SK-N-SH (cell line): ENCODE measurements around the gene TRHDE. TPM values are rescaled to one million over a fixed set of nuclear protein-coding genes. Genes with fewer than 3 reads are reported as not detected.

Source experiments
- CTCF ChIA-PET: fragments of 300-600, 350-600 bp; formaldehyde crosslinking; extraction: SDS; loops from one replicate; lab custom pipeline; 2021; lab: Yijun Ruan, JAX
- POLR2A ChIA-PET: fragments of 350-600 bp; sonication (Branson Sonifier 250); formaldehyde crosslinking; extraction: SDS; loops from one replicate; lab custom pipeline; 2020; ENCODE audit warnings: antibody characterized with exemption, inconsistent platforms; lab: Yijun Ruan, JAX
- DNase-seq: peaks from one replicate; pipeline ENCODE4 v3.0.0; 2012
- H2AFZ ChIP-seq: fragments of 200-600 bp; sonication (generic); 2 replicates; pipeline ENCODE4 v1.8.1; 2016; ENCODE audit warnings: antibody characterized with exemption, mild to moderate bottlenecking, low read depth
- H3F3A ChIP-seq: fragments of 200-600 bp; sonication (generic); replicated peaks from 2 replicates; pipeline ENCODE3; 2016; ENCODE audit warnings: antibody characterized with exemption, mild to moderate bottlenecking; ENCODE audit not compliant: insufficient read depth
- H3K27ac ChIP-seq, 2 experiments: fragments of 200-500 bp in 1 of 2; fragments of 200-600 bp in 1 of 2; sonication (Bioruptor generic) in 1 of 2; sonication (generic), shearing (Covaris generic) in 1 of 2; 2 replicates each; pipeline versions ENCODE4 v1.5.1 to v1.6.1; 2014 to 2016; ENCODE audit warnings: low read depth in 2 of 2, inconsistent platforms in 1 of 2, low read length in 1 of 2, mild to moderate bottlenecking in 1 of 2, mixed read lengths in 1 of 2
- H3K27me3 ChIP-seq: fragments of 200-600 bp; sonication (generic), shearing (Covaris generic); 2 replicates; pipeline ENCODE4 v1.6.1; 2016; ENCODE audit warnings: mixed run types; ENCODE audit not compliant: insufficient read depth
- H3K36me3 ChIP-seq, 2 experiments: fragments of 200-500 bp in 1 of 2; fragments of 200-600 bp in 1 of 2; sonication (Bioruptor generic) in 1 of 2; sonication (generic) in 1 of 2; replicated peaks in 1 of 2; 2 replicates each; pipeline versions ENCODE3 to v1.5.1; 2014 to 2016; ENCODE audit warnings: low read length in 1 of 2, mild to moderate bottlenecking in 1 of 2; ENCODE audit not compliant: insufficient read depth in 2 of 2, control insufficient read depth in 1 of 2
- H3K4me1 ChIP-seq, 2 experiments: fragments of 200-500 bp in 1 of 2; fragments of 200-600 bp in 1 of 2; sonication (Bioruptor generic) in 1 of 2; sonication (generic), shearing (Covaris generic) in 1 of 2; 2 replicates each; pipeline versions ENCODE4 v1.5.1 to v1.6.1; 2014 to 2016; ENCODE audit warnings: low read depth in 1 of 2, low read length in 1 of 2, mixed run types in 1 of 2; ENCODE audit not compliant: insufficient read depth in 2 of 2, control insufficient read depth in 1 of 2
- H3K4me2 ChIP-seq: fragments of 200-600 bp; sonication (generic), shearing (Covaris generic); 2 replicates; pipeline ENCODE4 v1.6.1; 2017; ENCODE audit warnings: mixed run types
- H3K4me3 ChIP-seq, 2 experiments: fragments of 200-500 bp in 1 of 2; fragments of 200-600 bp in 1 of 2; sonication (Bioruptor generic) in 1 of 2; sonication (generic), shearing (Covaris generic) in 1 of 2; 2 replicates each; pipeline versions ENCODE4 v1.5.1 to v1.8.1; 2014 to 2016; ENCODE audit warnings: low read depth in 2 of 2, inconsistent platforms in 1 of 2, low read length in 1 of 2, mild to moderate bottlenecking in 1 of 2, mixed read lengths in 1 of 2, moderate library complexity in 1 of 2
- H3K79me2 ChIP-seq: fragments of 200-600 bp; sonication (generic); 2 replicates; pipeline ENCODE4 v1.8.1; 2017; ENCODE audit warnings: mild to moderate bottlenecking; ENCODE audit not compliant: insufficient read depth
- H3K9ac ChIP-seq: fragments of 200-600 bp; sonication (generic); 2 replicates; pipeline ENCODE4 v1.6.1; 2017; ENCODE audit warnings: mixed run types
- H3K9me2 ChIP-seq: fragments of 200-600 bp; sonication (generic); 2 replicates; pipeline ENCODE4 v1.6.1; 2017; ENCODE audit warnings: mixed run types
- H3K9me3 ChIP-seq: fragments of 200-600 bp; sonication (generic); 2 replicates; pipeline ENCODE4 v1.6.1; 2017; ENCODE audit warnings: mixed run types, mild to moderate bottlenecking, moderate library complexity
- H4K20me1 ChIP-seq: fragments of 200-600 bp; sonication (generic); 2 replicates; pipeline ENCODE4 v1.6.1; 2017; ENCODE audit warnings: mild to moderate bottlenecking, mixed run types; ENCODE audit not compliant: insufficient read depth
- RAD21 ChIP-seq: IDR thresholded peaks from 2 replicates; pipeline ENCODE4 v1.6.1; 2012; ENCODE audit warnings: mild to moderate bottlenecking, low read length
- RXRA ChIP-seq: IDR thresholded peaks from 2 replicates; pipeline ENCODE4 v1.4.0; 2012; ENCODE audit warnings: low read depth, mild to moderate bottlenecking, borderline replicate concordance
- SMC3 ChIP-seq: IDR thresholded peaks from 2 replicates; pipeline ENCODE4 v1.6.1; 2012; ENCODE audit warnings: low read depth, low read length, improper control_type of control experiment
- ZBTB33 ChIP-seq: IDR thresholded peaks from 2 replicates; pipeline ENCODE4 v1.4.0; 2012; ENCODE audit warnings: low read depth, borderline replicate concordance
- WGBS: methylation state at CpG from one replicate; pipeline ENCODE4 v1.1.6; 2017; ENCODE audit warnings: low lambda C conversion rate; 5-methylcytosine and 5-hydroxymethylcytosine counted together
- polyA plus RNA-seq, 3 experiments: library from polyadenylated mRNA; depleted of rRNA; stranded (reverse); fragments of >200 nt; gene quantifications; 2 replicates each; pipeline ENCODE4 v1.2.3, GENCODE V29; 2012
- TF ChIP-seq, protein P1 (sequence below): fragments of 200-600 bp; sonication (generic); IDR thresholded peaks from 2 replicates; pipeline ENCODE4 v1.6.1; 2017; ENCODE audit warnings: antibody characterized with exemption, mild to moderate bottlenecking, moderate library complexity

Gene TRHDE
- polyA plus RNA-seq, 1 of the 3 experiments (the other 2 are of a cell fraction) = 0.46 TPM

- Histone ChIP-seq H3K4me3 (no peak overlapping the region), H4K20me1 (no peaks in the 10 kb centered on the region), H3K27ac (no peak overlapping the region), H3K9ac (no peak overlapping the region), H3K9me2 (no peaks in the 10 kb centered on the region), H3K27me3 (no peaks in the 10 kb centered on the region), H3K9me3 (no peaks in the 10 kb centered on the region), H3F3A (no peaks in the 10 kb centered on the region), H2AFZ (no peak overlapping the region), H3K36me3 (no peaks in the 10 kb centered on the region), H3K4me2 (no peak overlapping the region), H3K4me1 (0 out of 4 replicates have a peak, but pooled peaks cover 0 to 3% of the 10 kb centered on the region in 2 experiments), H3K79me2 (no peaks in the 10 kb centered on the region)
- WGBS = 7% methylated on average over 1 of the region's 1 CpG
- DNase-seq = peak; percentile 23
- POLR2A ChIA-PET = no interaction called here
- TF ChIP-seq, protein P1, sequence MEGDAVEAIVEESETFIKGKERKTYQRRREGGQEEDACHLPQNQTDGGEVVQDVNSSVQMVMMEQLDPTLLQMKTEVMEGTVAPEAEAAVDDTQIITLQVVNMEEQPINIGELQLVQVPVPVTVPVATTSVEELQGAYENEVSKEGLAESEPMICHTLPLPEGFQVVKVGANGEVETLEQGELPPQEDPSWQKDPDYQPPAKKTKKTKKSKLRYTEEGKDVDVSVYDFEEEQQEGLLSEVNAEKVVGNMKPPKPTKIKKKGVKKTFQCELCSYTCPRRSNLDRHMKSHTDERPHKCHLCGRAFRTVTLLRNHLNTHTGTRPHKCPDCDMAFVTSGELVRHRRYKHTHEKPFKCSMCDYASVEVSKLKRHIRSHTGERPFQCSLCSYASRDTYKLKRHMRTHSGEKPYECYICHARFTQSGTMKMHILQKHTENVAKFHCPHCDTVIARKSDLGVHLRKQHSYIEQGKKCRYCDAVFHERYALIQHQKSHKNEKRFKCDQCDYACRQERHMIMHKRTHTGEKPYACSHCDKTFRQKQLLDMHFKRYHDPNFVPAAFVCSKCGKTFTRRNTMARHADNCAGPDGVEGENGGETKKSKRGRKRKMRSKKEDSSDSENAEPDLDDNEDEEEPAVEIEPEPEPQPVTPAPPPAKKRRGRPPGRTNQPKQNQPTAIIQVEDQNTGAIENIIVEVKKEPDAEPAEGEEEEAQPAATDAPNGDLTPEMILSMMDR = peak; percentile 71
- TF ChIP-seq SMC3 = 0 out of 2 replicates have a peak, but pooled peaks have one; percentile 25
- TF ChIP-seq ZBTB33 = no peak
- TF ChIP-seq RAD21 = peak; percentile 47
- CTCF ChIA-PET = interaction anchor here (0.7 to 2.7 kb wide), 10 partner anchors 9 to 255 kb away, joined by 3 to 15 read pairs (median 4); no protein-coding TSS in a partner anchor
Observed at GRCh38 chr12:72264548-72265175, 7.5 kb upstream of the TRHDE start.

DNA sequence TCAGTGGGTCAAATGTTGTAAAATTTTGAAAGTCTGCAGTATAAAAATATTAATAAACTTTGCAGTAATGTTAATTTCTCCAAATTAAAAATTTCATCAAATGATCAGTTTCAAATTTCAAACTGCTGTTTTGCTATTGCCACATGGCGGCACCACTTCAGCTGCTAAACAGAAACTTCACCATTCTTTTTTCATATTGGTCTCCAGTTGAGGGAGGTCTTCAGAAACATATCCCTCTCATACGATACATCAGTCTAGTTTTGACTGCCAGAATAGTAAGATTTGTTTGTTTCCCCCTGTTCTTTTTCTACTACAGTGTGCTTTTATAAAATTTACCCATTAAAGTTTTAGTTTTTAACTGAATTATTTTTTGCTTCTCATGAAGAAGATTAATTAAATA, 4.2 kb upstream of the TRHDE start:
- no peaks in the 10 kb centered on the region for H3K79me2 ChIP-seq
- no peak for TF ChIP-seq RXRA
- TF ChIP-seq, protein P1 = peak; percentile 43
- no peaks in the 10 kb centered on the region for H3K9me3 ChIP-seq
- peaks cover 3 to 6% of the 10 kb centered on the region in 2 experiments; a peak in 1 of 4 replicates for H3K4me1 ChIP-seq
- H4K20me1 ChIP-seq = no peaks in the 10 kb centered on the region
- no peak overlapping the region for H3K4me3 ChIP-seq
- 0 out of 2 replicates have a peak overlapping the region, but pooled peaks have one; percentile 26 for H2AFZ ChIP-seq
- H3K27ac ChIP-seq = no peak overlapping the region
- H3K9ac ChIP-seq = no peak overlapping the region
- no peaks in the 10 kb centered on the region for H3K27me3 ChIP-seq
- ChIA-PET POLR2A (no interaction called here), CTCF (interaction anchor here (1.0 to 1.7 kb wide), 2 partner anchors 26 to 251 kb away, joined by 3 read pairs; no protein-coding TSS in a partner anchor)
- WGBS = 59% methylated on average over 2 of the region's 2 CpGs
- H3K36me3 ChIP-seq = no peaks in the 10 kb centered on the region
- no peak overlapping the region for H3K4me2 ChIP-seq
- DNase-seq = no peak
- H3F3A ChIP-seq = no peaks in the 10 kb centered on the region
- H3K9me2 ChIP-seq = no peaks in the 10 kb centered on the region
